A549 (cell line): Measurements from ENCODE around the gene MFN1. TPM values are rescaled to one million over a fixed set of nuclear protein-coding genes. Genes with fewer than 3 reads are reported as not detected.

ENCODE experiments used
- ATAC-seq, 2 experiments: fragments of 200-7000 bp in 1 of 2; fragments of >200 bp in 1 of 2; cut with Nextera tagmentation in 1 of 2; cut with Tn5 transposase in 1 of 2; 3 replicates each; pipeline versions ENCODE4 v1.8.0 to v1.9.1; 2018 to 2020; ENCODE audit warnings: mild to moderate bottlenecking in 1 of 2, moderate library complexity in 1 of 2
- CTCF ChIA-PET: fragments of 300-600 bp; sonication (Branson Sonifier 250); formaldehyde crosslinking; extraction: SDS; loops from one replicate; lab custom pipeline; 2021; ENCODE audit warnings: antibody characterized with exemption, inconsistent platforms; lab: Yijun Ruan, JAX
- POLR2A ChIA-PET: fragments of 350-600 bp; formaldehyde crosslinking; extraction: SDS; loops from one replicate; lab custom pipeline; 2021; ENCODE audit warnings: antibody characterized with exemption, inconsistent platforms; lab: Yijun Ruan, JAX
- DNase-seq, 2 experiments: peaks; one replicate each; pipeline versions ENCODE4 v3.0.0 to v3.0.0-alpha.2; 2011 to 2016; ENCODE audit warnings: low read depth in 1 of 2, low spot score in 1 of 2
- FAIRE-seq: peaks from 2 replicates; lab custom pipeline; 2011; peaks lifted over from hg19 to GRCh38; lab: Jason Lieb, UNC
- H3K27ac ChIP-seq, 2 experiments: fragments of >200 bp; sonication (Bioruptor Twin); formaldehyde crosslinking; 3 replicates each; pipeline ENCODE4 v1.5.1; 2016 to 2017
- H3K4me1 ChIP-seq: fragments of >200 bp; sonication (Bioruptor Twin); formaldehyde crosslinking; 3 replicates; pipeline ENCODE4 v1.6.1; 2016
- H3K4me2 ChIP-seq: fragments of >200 bp; sonication (Bioruptor Twin); formaldehyde crosslinking; 3 replicates; pipeline ENCODE4 v1.6.1; 2016
- H3K4me3 ChIP-seq: fragments of >200 bp; sonication (Bioruptor Twin); formaldehyde crosslinking; 3 replicates; pipeline ENCODE4 v1.5.1; 2016
- H3K9me3 ChIP-seq: fragments of >200 bp; sonication (Bioruptor Twin); formaldehyde crosslinking; 3 replicates; pipeline ENCODE4 v1.6.1; 2016
- BHLHE40 ChIP-seq: IDR thresholded peaks from 2 replicates; pipeline ENCODE4 v1.6.1; 2012; ENCODE audit warnings: low read depth, low read length, inconsistent platforms
- CHD2 ChIP-seq: fragments of 150-350 bp; IDR thresholded peaks from 2 replicates; pipeline ENCODE4 v1.6.1; 2014; ENCODE audit warnings: low read length; ENCODE audit not compliant: partially characterized antibody
- CTCF ChIP-seq: fragments of >200 bp; sonication (Bioruptor Twin); formaldehyde crosslinking; IDR thresholded peaks from 3 replicates; pipeline ENCODE4 v1.5.1; 2016
- EP300 ChIP-seq, 2 experiments: fragments of >200 bp; sonication (Bioruptor Twin); formaldehyde crosslinking; IDR thresholded peaks; 2 replicates in 1 of 2; 3 replicates in 1 of 2; pipeline ENCODE4 v1.6.1; 2016 to 2017
- ESRRA ChIP-seq: fragments of 150-350 bp; IDR thresholded peaks from 2 replicates; pipeline ENCODE4 v1.6.1; 2014; ENCODE audit warnings: mild to moderate bottlenecking, low read length, borderline replicate concordance
- JUNB ChIP-seq: fragments of >200 bp; sonication (Bioruptor Twin); formaldehyde crosslinking; IDR thresholded peaks from 2 replicates; pipeline ENCODE4 v1.6.1; 2016
- MAX ChIP-seq: IDR thresholded peaks from 2 replicates; pipeline ENCODE4 v1.6.1; 2012
- POLR2AphosphoS2 ChIP-seq: conservative IDR thresholded peaks from 2 replicates; pipeline ENCODE4 v1.6.1; 2012; ENCODE audit warnings: low read length, improper control_type of control experiment, inconsistent platforms
- RAD21 ChIP-seq, 2 experiments: fragments of >200 bp in 1 of 2; sonication (Bioruptor Twin) in 1 of 2; formaldehyde crosslinking in 1 of 2; IDR thresholded peaks in 1 of 2; conservative IDR thresholded peaks in 1 of 2; 2 replicates in 1 of 2; 3 replicates in 1 of 2; pipeline ENCODE4 v1.6.1; 2012 to 2018; ENCODE audit warnings: inconsistent platforms in 1 of 2
- RARB ChIP-seq: fragments of 250-450 bp; sonication (Bioruptor Pico); IDR thresholded peaks from 2 replicates; pipeline ENCODE4 v1.8.0; 2021; ENCODE audit warnings: mild to moderate bottlenecking, moderate library complexity
- RCOR1 ChIP-seq: fragments of 150-350 bp; IDR thresholded peaks from 2 replicates; pipeline ENCODE4 v1.6.1; 2014; ENCODE audit warnings: antibody characterized with exemption, low read length, low read depth
- REST ChIP-seq: fragments of 200-600 bp; sonication (generic); IDR thresholded peaks from 2 replicates; pipeline ENCODE4 v1.6.1; 2016; ENCODE audit warnings: antibody characterized with exemption, mild to moderate bottlenecking, moderate library complexity
- SMC3 ChIP-seq: fragments of >200 bp; sonication (Bioruptor Twin); formaldehyde crosslinking; IDR thresholded peaks from 3 replicates; pipeline ENCODE4 v1.6.1; 2018; ENCODE audit warnings: inconsistent platforms
- WGBS: methylation state at CpG from one replicate; pipeline ENCODE4 v1.1.6; 2017; ENCODE audit errors: missing lambda C conversion rate; 5-methylcytosine and 5-hydroxymethylcytosine counted together
- polyA plus RNA-seq, 4 experiments: library from polyadenylated mRNA; depleted of rRNA in 3 of 4; stranded (reverse); fragments of >200 nt; fragmentation: RNase III in 1 of 4; extraction: RNeasy Plus Mini Kit Qiagen cat#74134 plus additional on column Dnase treatment in 1 of 4; gene quantifications; 2 replicates in 3 of 4; 3 replicates in 1 of 4; pipeline ENCODE4 v1.2.3, GENCODE V29; 2011 to 2017

The MFN1 gene
- polyA plus RNA-seq, 2 of the 4 experiments (the other 2 are of a cell fraction) = 21.9 to 51.2 TPM

- 0% methylated on average over 1 of the region's 1 CpG for WGBS
- POLR2A ChIA-PET = no interaction called here
Measured at GRCh38 chr3:179309225-179310078, 38.1 kb upstream of the MFN1 start.

GRCh38 chr3:179318876-179319275 is 28.6 kb upstream of the MFN1 start:
- FAIRE-seq = no peak
- no peak overlapping the region for H3K27ac ChIP-seq
- no peak for DNase-seq
- CTCF ChIA-PET = interaction anchor here (1.3 to 1.6 kb wide), 2 partner anchors 249 to 303 kb away, joined by 6 read pairs; no protein-coding TSS in a partner anchor
- H3K9me3 ChIP-seq = no peaks in the 10 kb centered on the region
- WGBS = 85% methylated on average over 2 of the region's 2 CpGs
- POLR2A ChIA-PET = no interaction called here
- no peak for TF ChIP-seq EP300 (IDR thresholded peaks at IDR 0.05)
- no peak for TF ChIP-seq REST
- TF ChIP-seq BHLHE40 = no peak
- no peak for TF ChIP-seq RARB (CRISPR knock-in tag)
- H3K4me3 ChIP-seq = no peak overlapping the region
- ATAC-seq = no peak
- H3K4me2 ChIP-seq = no peak overlapping the region
- H3K4me1 ChIP-seq = peaks cover 4% of the 10 kb centered on the region; the same call in 2 of the 3 replicates

More at GRCh38 chr3:179309225-179310078, 38.1 kb upstream of the MFN1 start:
- FAIRE-seq (no peak), DNase-seq (no peak), ATAC-seq (no peak)
- Histone ChIP-seq H3K9me3 (no peaks in the 10 kb centered on the region), H3K27ac (no peak overlapping the region), H3K4me3 (no peak overlapping the region), H3K4me2 (no peak overlapping the region), H3K4me1 (no peaks in the 10 kb centered on the region)
- TF ChIP-seq ESRRA (no peak), RCOR1 (no peak), CHD2 (no peak), JUNB (no peak), POLR2AphosphoS2 (no peak)
- CTCF ChIA-PET = interaction anchor here (0.8 to 1.5 kb wide), 2 partner anchors 203 to 240 kb away, joined by 3 read pairs; no protein-coding TSS in a partner anchor

GRCh38 chr3:179321668-179322285 is 25.7 kb upstream of the MFN1 start:
- H3K4me1 ChIP-seq = peaks cover 8% of the 10 kb centered on the region
- FAIRE-seq (no peak), ATAC-seq (peak in 1 of 2 experiments; percentile 58; a peak in 3 of 6 replicates), DNase-seq (peak; percentile 39 to 48)
- H3K27ac ChIP-seq = peak overlapping the region; percentile 95 to 100; a peak in 5 of 6 replicates
- H3K9me3 ChIP-seq = no peaks in the 10 kb centered on the region
- no peak for TF ChIP-seq MAX
- TF ChIP-seq RAD21 (conservative IDR thresholded peaks at IDR 0.05 in 1 of 2, IDR thresholded peaks at IDR 0.05 in 1 of 2) = peak; percentile 49 to 67; a peak in 4 of 5 replicates
- TF ChIP-seq CTCF = peak; percentile 57
- TF ChIP-seq SMC3 = peak; percentile 22; the same call in 1 of the 3 replicates
- H3K4me3 ChIP-seq = peak overlapping the region; percentile 80
- POLR2A ChIA-PET = interaction anchor here (0.6 kb wide), 1 partner anchor 241 kb away, joined by 3 read pairs; the partner anchor contains the start of gene ACTL6A
- WGBS = 24% methylated on average over 10 of the region's 10 CpGs
- CTCF ChIA-PET = interaction anchor here (0.6 to 2.9 kb wide), 27 partner anchors 9 to 881 kb away, joined by 3 to 12 read pairs (median 4); partner anchors contain the start of genes GNB4 and MFN1
- peak overlapping the region; percentile 76 for H3K4me2 ChIP-seq
